ENCODE measurements around the gene DLEU7.

DLEU7 gene

GRCh38 chr13:50797091-50797490, 46.4 kb downstream of the DLEU7 start:
- H3K27ac ChIP-seq (ENCODE audit: low read depth in 2 of 2, low read length in 2 of 2) = no peak overlapping the region
- no peak overlapping the region for H3K4me3 ChIP-seq (ENCODE audit: low read length in 2 of 2)
- H3K27me3 ChIP-seq (ENCODE audit: control insufficient read depth in 2 of 2, insufficient read depth in 2 of 2, low read length in 2 of 2) = no peaks in the 10 kb centered on the region
- no peaks in the 10 kb centered on the region for H3K9me3 ChIP-seq (ENCODE audit: control insufficient read depth in 2 of 2, low read length in 2 of 2)
- no peak overlapping the region for H3K9ac ChIP-seq (ENCODE audit: low read depth in 1 of 2, low read length in 2 of 2)
- H3K36me3 ChIP-seq (ENCODE audit: control insufficient read depth in 2 of 2, insufficient read depth in 2 of 2, low read length in 2 of 2) = no peaks in the 10 kb centered on the region
- H3K4me1 ChIP-seq (ENCODE audit: control insufficient read depth in 2 of 2, insufficient read depth in 2 of 2, low read length in 2 of 2) = peaks cover 0 to 9% of the 10 kb centered on the region in 2 donors

DNA sequence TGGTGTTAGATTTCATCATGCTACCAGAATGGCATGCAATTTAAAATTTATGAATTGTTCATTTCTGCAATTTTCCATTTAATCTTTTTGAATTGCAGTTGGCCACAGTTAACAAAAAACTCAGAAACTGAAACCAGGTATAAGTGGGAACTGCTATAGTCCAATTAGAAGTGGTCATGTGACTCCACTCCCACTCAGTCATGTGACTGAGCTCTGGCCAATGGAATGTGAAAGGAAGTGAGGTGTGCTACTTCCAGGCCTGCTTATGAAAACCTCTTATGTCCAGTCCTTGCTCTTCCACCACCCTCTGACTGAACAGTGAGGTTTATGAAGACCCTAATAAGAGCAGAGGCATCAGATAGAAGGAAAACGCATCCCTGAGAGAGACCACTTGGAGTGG, 47.0 kb downstream of the DLEU7 start:
- H3K4me3 ChIP-seq (ENCODE audit: low read length in 2 of 2) = no peak overlapping the region

GRCh38 chr13:50794226-50794625, 49.3 kb downstream of the DLEU7 start:
- no peaks in the 10 kb centered on the region for H3K27me3 ChIP-seq (ENCODE audit: control insufficient read depth in 2 of 2, insufficient read depth in 2 of 2, low read length in 2 of 2)
- H3K4me3 ChIP-seq (ENCODE audit: low read length in 2 of 2) = no peak overlapping the region
- no peaks in the 10 kb centered on the region for H3K4me1 ChIP-seq (ENCODE audit: control insufficient read depth in 2 of 2, insufficient read depth in 2 of 2, low read length in 2 of 2)
- no peaks in the 10 kb centered on the region for H3K9me3 ChIP-seq (ENCODE audit: control insufficient read depth in 2 of 2, low read length in 2 of 2)
- no peaks in the 10 kb centered on the region for H3K36me3 ChIP-seq (ENCODE audit: control insufficient read depth in 2 of 2, insufficient read depth in 2 of 2, low read length in 2 of 2)
- no peak overlapping the region for H3K27ac ChIP-seq (ENCODE audit: low read depth in 2 of 2, low read length in 2 of 2)
- no peak overlapping the region for H3K9ac ChIP-seq (ENCODE audit: low read depth in 1 of 2, low read length in 2 of 2)

More for the DNA sequence above, 47.0 kb downstream of the DLEU7 start:
- Histone ChIP-seq H3K4me1 (ENCODE audit: control insufficient read depth in 2 of 2, insufficient read depth in 2 of 2, low read length in 2 of 2) (peaks cover 0 to 9% of the 10 kb centered on the region in 2 donors), H3K9ac (ENCODE audit: low read depth in 1 of 2, low read length in 2 of 2) (no peak overlapping the region), H3K9me3 (ENCODE audit: control insufficient read depth in 2 of 2, low read length in 2 of 2) (no peaks in the 10 kb centered on the region), H3K36me3 (ENCODE audit: control insufficient read depth in 2 of 2, insufficient read depth in 2 of 2, low read length in 2 of 2) (no peaks in the 10 kb centered on the region), H3K27ac (ENCODE audit: low read depth in 2 of 2, low read length in 2 of 2) (no peak overlapping the region), H3K27me3 (ENCODE audit: control insufficient read depth in 2 of 2, insufficient read depth in 2 of 2, low read length in 2 of 2) (no peaks in the 10 kb centered on the region)

- H3K9me3 ChIP-seq (ENCODE audit: control insufficient read depth in 2 of 2, low read length in 2 of 2) = no peaks in the 10 kb centered on the region
- H3K9ac ChIP-seq (ENCODE audit: low read depth in 1 of 2, low read length in 2 of 2) = no peak overlapping the region
- H3K4me1 ChIP-seq (ENCODE audit: control insufficient read depth in 2 of 2, insufficient read depth in 2 of 2, low read length in 2 of 2) = no peaks in the 10 kb centered on the region
- H3K36me3 ChIP-seq (ENCODE audit: control insufficient read depth in 2 of 2, insufficient read depth in 2 of 2, low read length in 2 of 2) = no peaks in the 10 kb centered on the region
- H3K27me3 ChIP-seq (ENCODE audit: control insufficient read depth in 2 of 2, insufficient read depth in 2 of 2, low read length in 2 of 2) = no peaks in the 10 kb centered on the region
- no peak overlapping the region for H3K27ac ChIP-seq (ENCODE audit: low read depth in 2 of 2, low read length in 2 of 2)
- H3K4me3 ChIP-seq (ENCODE audit: low read length in 2 of 2) = no peak overlapping the region
Measured at GRCh38 chr13:50793026-50793425, 50.5 kb downstream of the DLEU7 start.

DNA sequence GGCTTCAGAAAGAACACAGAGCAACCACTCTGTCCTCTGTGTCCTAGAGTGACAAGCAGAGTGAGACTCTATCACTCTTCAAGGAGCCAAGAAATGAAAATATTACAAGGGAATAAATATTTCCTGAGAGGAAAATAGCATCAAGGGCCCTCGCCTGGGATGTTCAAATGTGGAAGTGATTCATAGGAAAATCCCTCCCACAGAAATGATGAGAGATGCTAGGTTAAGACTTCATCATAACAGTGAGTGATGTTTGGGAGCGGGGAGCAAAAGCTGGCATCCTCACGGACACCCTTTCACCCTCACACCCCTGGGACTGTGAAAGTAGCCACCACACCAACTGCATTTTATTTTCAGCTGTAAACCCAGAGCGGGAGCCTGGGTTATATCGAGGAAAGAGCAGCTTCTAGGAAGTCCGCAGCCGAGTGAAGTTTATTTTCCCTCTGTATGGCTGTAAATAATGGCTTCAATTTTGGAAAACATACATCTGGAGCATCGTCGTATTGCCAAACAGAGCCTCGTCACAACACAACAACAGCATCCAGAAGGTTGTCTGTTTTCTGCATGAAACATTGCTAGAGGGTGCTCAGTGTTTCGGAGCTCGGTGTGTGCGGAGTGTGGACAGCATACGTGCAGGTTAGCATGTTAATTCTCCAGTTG, 54.8 kb downstream of the DLEU7 start:
- H3K36me3 ChIP-seq (ENCODE audit: control insufficient read depth in 2 of 2, insufficient read depth in 2 of 2, low read length in 2 of 2) = no peaks in the 10 kb centered on the region
- H3K9me3 ChIP-seq (ENCODE audit: control insufficient read depth in 2 of 2, low read length in 2 of 2) = no peaks in the 10 kb centered on the region
- H3K27me3 ChIP-seq (ENCODE audit: control insufficient read depth in 2 of 2, insufficient read depth in 2 of 2, low read length in 2 of 2) = no peaks in the 10 kb centered on the region
- H3K9ac ChIP-seq (ENCODE audit: low read depth in 1 of 2, low read length in 2 of 2) = no peak overlapping the region
- peak overlapping the region in 1 of 2 donors; percentile 6 for H3K4me3 ChIP-seq (ENCODE audit: low read length in 2 of 2)
- H3K27ac ChIP-seq (ENCODE audit: low read depth in 2 of 2, low read length in 2 of 2) = no peak overlapping the region
- no peaks in the 10 kb centered on the region for H3K4me1 ChIP-seq (ENCODE audit: control insufficient read depth in 2 of 2, insufficient read depth in 2 of 2, low read length in 2 of 2)

GRCh38 chr13:50787316-50788195, 55.9 kb downstream of the DLEU7 start:
- no peaks in the 10 kb centered on the region for H3K36me3 ChIP-seq (ENCODE audit: control insufficient read depth in 2 of 2, insufficient read depth in 2 of 2, low read length in 2 of 2)
- H3K4me1 ChIP-seq (ENCODE audit: control insufficient read depth in 2 of 2, insufficient read depth in 2 of 2, low read length in 2 of 2) = no peaks in the 10 kb centered on the region
- H3K9me3 ChIP-seq (ENCODE audit: control insufficient read depth in 2 of 2, low read length in 2 of 2) = no peaks in the 10 kb centered on the region
- no peak overlapping the region for H3K9ac ChIP-seq (ENCODE audit: low read depth in 1 of 2, low read length in 2 of 2)
- H3K4me3 ChIP-seq (ENCODE audit: low read length in 2 of 2) = no peak overlapping the region
- no peak overlapping the region for H3K27ac ChIP-seq (ENCODE audit: low read depth in 2 of 2, low read length in 2 of 2)
- no peaks in the 10 kb centered on the region for H3K27me3 ChIP-seq (ENCODE audit: control insufficient read depth in 2 of 2, insufficient read depth in 2 of 2, low read length in 2 of 2)

DNA sequence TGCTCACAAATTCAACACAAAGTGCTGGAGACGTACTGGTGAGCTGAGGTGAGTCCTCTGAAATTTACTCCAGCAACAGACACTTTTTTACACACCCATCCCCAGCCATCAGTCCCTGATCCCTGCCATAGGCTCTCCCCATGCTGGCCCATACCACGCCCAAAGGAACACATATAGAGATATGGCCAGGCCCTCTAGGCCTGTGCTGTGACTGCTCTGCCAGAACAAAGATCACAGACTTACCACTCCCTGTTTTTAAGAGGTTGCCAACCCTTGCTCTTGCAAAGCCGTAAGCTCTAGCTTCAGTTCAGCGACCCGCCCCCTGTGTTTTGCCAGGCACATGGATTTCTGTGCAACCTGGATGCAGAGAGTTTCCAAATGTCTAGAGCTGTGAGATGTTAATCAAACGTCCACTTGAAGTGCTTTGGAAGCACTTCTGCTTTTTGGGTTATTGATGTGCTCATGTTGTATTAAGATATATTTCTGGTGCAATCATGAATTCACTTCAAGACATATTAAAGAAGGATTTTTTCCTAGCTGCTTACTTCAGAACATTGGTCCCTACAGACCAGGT, 59.7 kb downstream of the DLEU7 start:
- Histone ChIP-seq H3K36me3 (ENCODE audit: control insufficient read depth in 2 of 2, insufficient read depth in 2 of 2, low read length in 2 of 2) (no peaks in the 10 kb centered on the region), H3K4me1 (ENCODE audit: control insufficient read depth in 2 of 2, insufficient read depth in 2 of 2, low read length in 2 of 2) (no peaks in the 10 kb centered on the region), H3K9me3 (ENCODE audit: control insufficient read depth in 2 of 2, low read length in 2 of 2) (no peaks in the 10 kb centered on the region), H3K9ac (ENCODE audit: low read depth in 1 of 2, low read length in 2 of 2) (no peak overlapping the region), H3K27ac (ENCODE audit: low read depth in 2 of 2, low read length in 2 of 2) (no peak overlapping the region), H3K4me3 (ENCODE audit: low read length in 2 of 2) (no peak overlapping the region), H3K27me3 (ENCODE audit: control insufficient read depth in 2 of 2, insufficient read depth in 2 of 2, low read length in 2 of 2) (peaks cover 0 to 3% of the 10 kb centered on the region in 2 donors)

DNA sequence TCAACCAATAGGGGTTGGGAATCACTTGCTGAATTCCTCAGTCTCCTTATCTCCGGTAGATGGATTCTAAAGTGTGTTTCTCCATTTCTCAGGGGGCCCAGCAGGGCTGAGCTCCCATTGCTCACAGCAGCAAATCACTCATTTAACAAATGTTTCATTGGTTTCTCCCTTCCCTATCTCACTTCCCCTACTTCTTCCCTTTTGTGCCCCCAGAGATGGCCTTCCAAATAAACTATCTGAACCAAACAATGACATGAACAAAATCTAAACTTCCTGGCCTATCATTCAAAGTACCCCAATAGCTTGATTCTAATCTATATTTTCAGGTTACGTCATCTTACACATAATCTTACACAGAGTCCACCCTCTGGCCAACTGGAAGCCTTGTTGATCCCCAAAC, 60.4 kb downstream of the DLEU7 start:
- H3K9ac ChIP-seq (ENCODE audit: low read depth in 1 of 2, low read length in 2 of 2) = no peak overlapping the region
- peaks cover 0 to 3% of the 10 kb centered on the region in 2 donors for H3K27me3 ChIP-seq (ENCODE audit: control insufficient read depth in 2 of 2, insufficient read depth in 2 of 2, low read length in 2 of 2)
- no peaks in the 10 kb centered on the region for H3K9me3 ChIP-seq (ENCODE audit: control insufficient read depth in 2 of 2, low read length in 2 of 2)
- H3K4me1 ChIP-seq (ENCODE audit: control insufficient read depth in 2 of 2, insufficient read depth in 2 of 2, low read length in 2 of 2) = no peaks in the 10 kb centered on the region
- H3K27ac ChIP-seq (ENCODE audit: low read depth in 2 of 2, low read length in 2 of 2) = no peak overlapping the region
- no peak overlapping the region for H3K4me3 ChIP-seq (ENCODE audit: low read length in 2 of 2)
- H3K36me3 ChIP-seq (ENCODE audit: control insufficient read depth in 2 of 2, insufficient read depth in 2 of 2, low read length in 2 of 2) = no peaks in the 10 kb centered on the region

DNA sequence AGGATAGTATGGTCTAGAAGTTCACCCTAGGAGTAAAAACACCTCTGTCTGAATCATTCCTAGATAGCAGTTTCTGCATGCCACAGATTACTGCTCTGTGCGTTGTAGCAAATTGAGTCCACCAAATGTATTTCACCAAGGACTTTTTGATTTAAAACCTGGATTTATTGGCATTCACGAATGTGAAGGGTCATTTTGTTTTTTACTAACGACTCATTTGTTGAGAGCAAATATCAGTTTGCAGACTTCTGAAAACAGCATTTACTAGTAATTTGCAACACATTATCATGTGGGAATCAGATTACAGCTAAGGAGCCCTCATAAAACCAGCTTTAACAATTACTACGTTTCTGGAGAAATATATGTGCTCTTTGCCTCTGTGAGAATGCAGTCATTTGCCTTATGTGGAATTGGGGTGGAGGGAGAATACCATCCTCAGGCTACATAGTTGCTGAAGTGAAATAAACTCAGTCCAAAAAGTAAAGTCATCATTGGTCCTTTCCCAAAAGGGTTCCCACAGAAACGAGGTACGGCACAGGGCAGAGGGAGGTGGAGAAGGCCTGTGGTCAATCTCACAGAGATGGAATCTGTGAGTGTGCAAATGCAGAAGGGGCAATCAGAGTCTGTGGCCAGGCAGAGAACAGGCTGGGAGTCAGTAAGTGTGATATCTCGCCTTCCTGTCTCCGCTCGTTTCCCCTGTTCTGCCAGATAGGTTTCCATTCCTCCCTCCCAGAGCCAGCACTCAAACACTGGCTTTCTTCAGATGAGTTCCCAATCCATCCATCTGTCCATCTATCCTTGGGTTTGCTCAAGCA, 63.1 kb downstream of the DLEU7 start:
- Histone ChIP-seq H3K36me3 (ENCODE audit: control insufficient read depth in 2 of 2, insufficient read depth in 2 of 2, low read length in 2 of 2) (no peaks in the 10 kb centered on the region), H3K9ac (ENCODE audit: low read depth in 1 of 2, low read length in 2 of 2) (no peak overlapping the region), H3K27ac (ENCODE audit: low read depth in 2 of 2, low read length in 2 of 2) (no peak overlapping the region), H3K9me3 (ENCODE audit: control insufficient read depth in 2 of 2, low read length in 2 of 2) (no peaks in the 10 kb centered on the region), H3K4me1 (ENCODE audit: control insufficient read depth in 2 of 2, insufficient read depth in 2 of 2, low read length in 2 of 2) (no peaks in the 10 kb centered on the region), H3K4me3 (ENCODE audit: low read length in 2 of 2) (no peak overlapping the region), H3K27me3 (ENCODE audit: control insufficient read depth in 2 of 2, insufficient read depth in 2 of 2, low read length in 2 of 2) (peaks cover 0 to 3% of the 10 kb centered on the region in 2 donors)

Measured in mucosa of rectum (tissue), 2 donors.